ENCODE results near the gene WNT5A.
"Not testable (repeated sequence)": the region's sequence is repeated elsewhere in the genome, so short reads cannot be mapped to it uniquely, and the experiment has no call there.

WNT5A gene

GRCh38 chr3:55505776-55506175 is 18.7 kb upstream of the WNT5A start:
- no peak for DNase-seq (ENCODE audit: low spot score)

- DNase-seq (ENCODE audit: low spot score): not testable (repeated sequence)
Measured at GRCh38 chr3:55505102-55505501, 18.0 kb upstream of the WNT5A start.

- DNase-seq (ENCODE audit: low spot score): no peak
Measured at GRCh38 chr3:55501905-55502304, 14.8 kb upstream of the WNT5A start.

GRCh38 chr3:55500555-55501330 is 13.6 kb upstream of the WNT5A start:
- DNase-seq (ENCODE audit: low spot score): no peak

GRCh38 chr3:55498520-55498919 is 11.4 kb upstream of the WNT5A start:
- DNase-seq (ENCODE audit: low spot score): no peak

- no peak for DNase-seq (ENCODE audit: low spot score)
Measured at GRCh38 chr3:55497250-55497649, 10.1 kb upstream of the WNT5A start.

- no peak for DNase-seq (ENCODE audit: low spot score)
Measured at GRCh38 chr3:55494976-55495375, 7.9 kb upstream of the WNT5A start.

- no peak for DNase-seq (ENCODE audit: low spot score)
Measured at GRCh38 chr3:55492976-55493375, 5.9 kb upstream of the WNT5A start.

GRCh38 chr3:55491296-55491816 is 4.2 kb upstream of the WNT5A start:
- DNase-seq (ENCODE audit: low spot score): no peak

- no peak for DNase-seq (ENCODE audit: low spot score)
Measured at GRCh38 chr3:55490276-55490913, 3.3 kb upstream of the WNT5A start.

- peak; percentile 72 for DNase-seq (ENCODE audit: low spot score)
Measured at GRCh38 chr3:55489798-55490132, 2.7 kb upstream of the WNT5A start.

- DNase-seq (ENCODE audit: low spot score): peak; percentile 71
Measured at GRCh38 chr3:55488398-55489055, 1.4 kb upstream of the WNT5A start.

- DNase-seq (ENCODE audit: low spot score): peak; percentile 74
Measured at GRCh38 chr3:55487381-55488241, 505 bp upstream of the WNT5A start.

- peak; percentile 78 for DNase-seq (ENCODE audit: low spot score)
Measured at GRCh38 chr3:55486101-55486856, 827 bp downstream of the WNT5A start.

- DNase-seq (ENCODE audit: low spot score): peak; percentile 92
Measured at GRCh38 chr3:55484801-55485791, 2.0 kb downstream of the WNT5A start.

GRCh38 chr3:55484191-55484689 is 2.9 kb downstream of the WNT5A start:
- DNase-seq (ENCODE audit: low spot score): peak; percentile 53

- peak; percentile 49 for DNase-seq (ENCODE audit: low spot score)
Measured at GRCh38 chr3:55483196-55484095, 3.7 kb downstream of the WNT5A start.

- peak; percentile 63 for DNase-seq (ENCODE audit: low spot score)
Measured at GRCh38 chr3:55482496-55483195, 4.5 kb downstream of the WNT5A start.

All from ecto neural progenitor cell (in vitro differentiated cells).